HepG2 (cell line): ENCODE results near the gene BTF3L4. TPM values are rescaled to one million over a fixed set of nuclear protein-coding genes. Genes with fewer than 3 reads are reported as not detected.
A peak's percentile ranks its signal among the peaks of the same experiment; 100 is the strongest.

Experiments used
- ATAC-seq: fragments of 200-7000 bp; cut with Tn5 transposase; 3 replicates; pipeline ENCODE4 v1.9.1; 2020; ENCODE audit warnings: mild to moderate bottlenecking, moderate library complexity
- BruUV-seq: library from RNA; stranded (reverse); fragments of 400-500 nt; replicated peaks from 2 replicates; lab custom pipeline; 2021; lab: Mats Ljungman, UMichigan
- CTCF ChIA-PET: fragments of 300-600 bp; formaldehyde crosslinking; extraction: SDS; loops from one replicate; lab custom pipeline; 2021; ENCODE audit warnings: low total read pairs, inconsistent platforms, low intra/inter-chr PET ratio; lab: Yijun Ruan, JAX
- POLR2A ChIA-PET: fragments of 350-600 bp; sonication (Branson Sonifier 250); formaldehyde crosslinking; loops from one replicate; lab custom pipeline; 2020; ENCODE audit warnings: antibody characterized with exemption, inconsistent platforms; lab: Yijun Ruan, JAX
- DNase-seq: peaks from one replicate; pipeline ENCODE4 v3.0.0-alpha.2; 2015; ENCODE audit warnings: low spot score
- FAIRE-seq: peaks from 3 replicates; lab custom pipeline; 2011; peaks lifted over from hg19 to GRCh38; lab: Jason Lieb, UNC
- H2AFZ ChIP-seq: one replicate; pipeline ENCODE4 v1.6.1; 2011; ENCODE audit warnings: low read length, inconsistent platforms
- H3K27ac ChIP-seq: fragments of 300-600 bp; 3 replicates; pipeline ENCODE4 v1.8.0; 2011; ENCODE audit warnings: mixed run types, mild to moderate bottlenecking, mixed read lengths, low read length, inconsistent platforms; ENCODE audit not compliant: insufficient read depth; ENCODE audit errors: extremely low read length
- H3K27me3 ChIP-seq, 2 experiments: fragments of 200-600 bp in 1 of 2; 2 replicates in 1 of 2; 3 replicates in 1 of 2; pipeline versions ENCODE4 v1.6.0 to v1.8.0; 2011; ENCODE audit warnings: low read length in 2 of 2, mild to moderate bottlenecking in 2 of 2, moderate library complexity in 2 of 2, inconsistent platforms in 1 of 2; ENCODE audit not compliant: insufficient read depth in 2 of 2, control insufficient read depth in 1 of 2
- H3K36me3 ChIP-seq, 2 experiments: fragments of 200-600 bp in 1 of 2; replicated peaks in 1 of 2; 2 replicates in 1 of 2; 3 replicates in 1 of 2; pipeline versions ENCODE4 v1.5.1 to v1.8.0; 2011; ENCODE audit warnings: low read length in 2 of 2, inconsistent platforms in 1 of 2; ENCODE audit not compliant: insufficient read depth in 2 of 2, control insufficient read depth in 1 of 2
- H3K4me1 ChIP-seq: 2 replicates; pipeline ENCODE4 v1.5.1; 2012; ENCODE audit warnings: low read length, inconsistent platforms; ENCODE audit not compliant: insufficient read depth
- H3K4me2 ChIP-seq: 2 replicates; pipeline ENCODE4 v1.6.0; 2011; ENCODE audit warnings: low read depth, low read length, inconsistent platforms
- H3K4me3 ChIP-seq, 3 experiments: fragments of 200-600 bp in 1 of 3; sonication (generic), shearing (Covaris generic) in 1 of 3; replicated peaks in 1 of 3; 2 replicates each; pipeline ENCODE4 v1.5.1; 2011 to 2016; ENCODE audit warnings: low read length in 3 of 3, inconsistent platforms in 2 of 3, low read depth in 2 of 3, mild to moderate bottlenecking in 2 of 3, control low read depth in 1 of 3, mixed read lengths in 1 of 3; ENCODE audit not compliant: insufficient read depth in 1 of 3
- H3K79me2 ChIP-seq: one replicate; pipeline ENCODE4 v1.6.1; 2011; ENCODE audit warnings: low read length, inconsistent platforms; ENCODE audit not compliant: insufficient read depth
- H3K9ac ChIP-seq: 2 replicates; pipeline ENCODE4 v1.6.0; 2011; ENCODE audit warnings: mild to moderate bottlenecking, low read depth, low read length, inconsistent platforms; ENCODE audit not compliant: insufficient read depth
- H3K9me3 ChIP-seq: 2 replicates; pipeline ENCODE4 v1.5.1; 2012; ENCODE audit warnings: mild to moderate bottlenecking, low read length
- H4K20me1 ChIP-seq: 2 replicates; pipeline ENCODE4 v1.6.0; 2011; ENCODE audit warnings: inconsistent platforms, mild to moderate bottlenecking, low read length, moderate library complexity; ENCODE audit not compliant: insufficient read depth
- ARID2 ChIP-seq: sonication (generic); formaldehyde crosslinking; IDR thresholded peaks from 2 replicates; pipeline ENCODE4 v1.8.1; 2022; ENCODE audit warnings: mild to moderate bottlenecking, missing genetic modification reagents, borderline replicate concordance
- CENPT ChIP-seq: sonication (generic); formaldehyde crosslinking; IDR thresholded peaks from 2 replicates; pipeline ENCODE4 v1.8.0; 2022; ENCODE audit warnings: low read depth, mild to moderate bottlenecking, moderate library complexity, missing genetic modification reagents
- CERS6 ChIP-seq: sonication (generic); formaldehyde crosslinking; IDR thresholded peaks from 2 replicates; pipeline ENCODE4 v1.5.0; 2020; ENCODE audit warnings: missing genetic modification reagents
- CHD4 ChIP-seq: fragments of 200-600 bp; sonication (generic); IDR thresholded peaks from 2 replicates; pipeline ENCODE4 v1.7.0; 2017; ENCODE audit warnings: mild to moderate bottlenecking, low read length, borderline replicate concordance
- NFIC ChIP-seq: IDR thresholded peaks from 2 replicates; pipeline ENCODE4 v1.6.1; 2012; ENCODE audit warnings: mild to moderate bottlenecking, low read length, inconsistent platforms
- REPIN1 ChIP-seq: sonication (generic); formaldehyde crosslinking; IDR thresholded peaks from 2 replicates; pipeline ENCODE4 v1.8.0; 2022; ENCODE audit warnings: missing genetic modification reagents, low read depth, mild to moderate bottlenecking, borderline replicate concordance
- SUZ12 ChIP-seq: fragments of 150-350 bp; IDR thresholded peaks from 2 replicates; pipeline ENCODE4 v1.6.1; 2014; ENCODE audit warnings: low read depth, low read length
- TBL1XR1 ChIP-seq: fragments of 150-350 bp; IDR thresholded peaks from 2 replicates; pipeline ENCODE4 v1.6.1; 2014; ENCODE audit warnings: borderline replicate concordance, low read length; ENCODE audit not compliant: partially characterized antibody
- ZBTB20 ChIP-seq: sonication (generic); formaldehyde crosslinking; IDR thresholded peaks from 2 replicates; pipeline ENCODE4 v1.8.1; 2023; ENCODE audit warnings: missing genetic modification reagents, low read depth, mild to moderate bottlenecking, borderline replicate concordance
- ZNF138 ChIP-seq: sonication (generic); formaldehyde crosslinking; IDR thresholded peaks from 2 replicates; pipeline ENCODE4 v1.5.0; 2020; ENCODE audit warnings: mild to moderate bottlenecking, low read depth, missing genetic modification reagents
- ZNF256 ChIP-seq: sonication (generic); formaldehyde crosslinking; conservative IDR thresholded peaks from 2 replicates; pipeline ENCODE4 v1.4.0; 2020; ENCODE audit warnings: missing genetic modification reagents
- ZNF264 ChIP-seq: sonication (generic); formaldehyde crosslinking; IDR thresholded peaks from 2 replicates; pipeline ENCODE4 v1.4.0; 2020; ENCODE audit warnings: missing genetic modification reagents
- ZNF333 ChIP-seq: sonication (generic); formaldehyde crosslinking; IDR thresholded peaks from 2 replicates; pipeline ENCODE4 v1.4.0; 2020; ENCODE audit warnings: mild to moderate bottlenecking, missing genetic modification reagents, borderline replicate concordance
- ZNF558 ChIP-seq: sonication (generic); formaldehyde crosslinking; IDR thresholded peaks from 2 replicates; pipeline ENCODE4 v1.9.0; 2022; ENCODE audit warnings: mild to moderate bottlenecking, missing genetic modification reagents, borderline replicate concordance
- ZNF747 ChIP-seq: sonication (generic); formaldehyde crosslinking; IDR thresholded peaks from 2 replicates; pipeline ENCODE4 v1.8.1; 2023; ENCODE audit warnings: missing genetic modification reagents, mild to moderate bottlenecking, borderline replicate concordance
- ZNF790 ChIP-seq: sonication (generic); formaldehyde crosslinking; IDR thresholded peaks from 2 replicates; pipeline ENCODE4 v1.8.0; 2022; ENCODE audit warnings: missing genetic modification reagents, mild to moderate bottlenecking, borderline replicate concordance
- WGBS: methylation state at CpG from one replicate; pipeline ENCODE4 v1.1.6; 2017; ENCODE audit warnings: low lambda C conversion rate; 5-methylcytosine and 5-hydroxymethylcytosine counted together
- in situ Hi-C: cut with HindIII; loops from 2 replicates; pipeline ENCODE4 v1.10.0; 2017; ENCODE audit warnings: low pct_unique_long_range_greater_than_20kb; ENCODE audit not compliant: extremely low pct_ligation_motif_present
- intact Hi-C: fragments of 100-400 bp; cut with micrococcal nuclease; formaldehyde crosslinking; loops from one replicate; pipeline ENCODE4 v1.10.0; 2022; ENCODE audit not compliant: unreplicated experiment
- polyA plus RNA-seq, 8 experiments: library from polyadenylated mRNA; depleted of rRNA in 3 of 8; stranded (reverse) in 7 of 8; unstranded in 1 of 8; fragments of >200 nt; fragmentation: Illumina TruSeq in 4 of 8; extraction: Trizol in 4 of 8; gene quantifications; 2 replicates each; pipeline versions ENCODE4 v1.2.1 to v1.2.3, GENCODE V29; 2011 to 2016; ENCODE audit warnings: low read depth in 4 of 8, missing spikeins in 1 of 8, mixed read lengths in 1 of 8; ENCODE audit not compliant: insufficient read depth in 1 of 8
- total RNA-seq, 5 experiments: library from RNA; depleted of rRNA; stranded (reverse); fragments of >200 nt; fragmentation: Illumina TruSeq; extraction: Trizol; gene quantifications; 2 replicates each; pipeline ENCODE4 v1.2.3, GENCODE V29; 2016; ENCODE audit warnings: low read depth in 1 of 5
- TF ChIP-seq, protein P1 (sequence below): sonication (generic); formaldehyde crosslinking; IDR thresholded peaks from 2 replicates; pipeline ENCODE4 v1.8.1; 2023; ENCODE audit warnings: mild to moderate bottlenecking, inconsistent platforms, moderate library complexity, missing genetic modification reagents, borderline replicate concordance
- TF ChIP-seq, protein P2 (sequence below): sonication (generic); formaldehyde crosslinking; conservative IDR thresholded peaks from 2 replicates; pipeline ENCODE4 v1.4.0; 2020; ENCODE audit warnings: missing genetic modification reagents
- TF ChIP-seq, protein P3 (sequence below): sonication (generic); formaldehyde crosslinking; IDR thresholded peaks from 2 replicates; pipeline ENCODE4 v1.5.1; 2020; ENCODE audit warnings: mild to moderate bottlenecking, missing genetic modification reagents

BTF3L4 gene
- total and polyA plus RNA-seq, 2 of the 13 experiments (the other 11 are each of a cell fraction or from before 2014, with no cell fraction given) = 59.0 to 74.3 TPM

GRCh38 chr1:52055866-52056162, 281 bp upstream of the BTF3L4 start:
- Histone ChIP-seq H3K27ac (peak overlapping the region; percentile 91), H2AFZ (no peak overlapping the region), H3K79me2 (peaks cover 73% of the 10 kb centered on the region), H3K9ac (peak overlapping the region; percentile 88), H3K4me1 (peaks cover 51% of the 10 kb centered on the region), H3K9me3 (no peaks in the 10 kb centered on the region), H3K36me3 (peaks cover 5 to 12% of the 10 kb centered on the region in 2 experiments), H3K4me3 (peak overlapping the region; percentile 85 to 89 (median 87)), H3K27me3 (no peaks in the 10 kb centered on the region; a peak in 1 of 5 replicates), H3K4me2 (peak overlapping the region; percentile 81), H4K20me1 (peaks cover 26% of the 10 kb centered on the region)
- POLR2A ChIA-PET = interaction anchor here (1.0 to 5.3 kb wide), 19 partner anchors 8 to 347 kb away, joined by 3 to 80 read pairs (median 4); partner anchors contain the start of genes CC2D1B and KTI12
- no peak for ATAC-seq
- intact Hi-C loops = loop anchor here (1.0 to 2.0 kb wide), 2 partner anchors 27 to 42 kb away; no protein-coding TSS in a partner anchor
- WGBS = 1% methylated on average over 12 of the region's 12 CpGs
- in situ Hi-C loops = no loop called here
- FAIRE-seq = no peak
- CTCF ChIA-PET = no interaction called here
- no TSS peak for BruUV-seq
- DNase-seq = no peak
- TF ChIP-seq ZNF790 (CRISPR knock-in tag) (0 out of 2 replicates have a peak, but pooled peaks have one; percentile 3), ZBTB20 (CRISPR knock-in tag) (no peak), ZNF138 (CRISPR knock-in tag) (0 out of 2 replicates have a peak, but pooled peaks have one; percentile 4), ARID2 (CRISPR knock-in tag) (no peak), TBL1XR1 (no peak), SUZ12 (peak; percentile 33; the same call in 1 of the 2 replicates), REPIN1 (CRISPR knock-in tag) (no peak; the same call in 1 of the 2 replicates), CHD4 (peak; percentile 17; the same call in 1 of the 2 replicates), ZNF256 (CRISPR knock-in tag) (no peak), CERS6 (CRISPR knock-in tag) (no peak), NFIC (no peak; the same call in 1 of the 2 replicates), CENPT (CRISPR knock-in tag) (no peak), ZNF264 (CRISPR knock-in tag) (no peak), ZNF558 (CRISPR knock-in tag) (no peak), ZNF747 (no peak), ZNF333 (CRISPR knock-in tag) (no peak)
- TF ChIP-seq, protein P1, sequence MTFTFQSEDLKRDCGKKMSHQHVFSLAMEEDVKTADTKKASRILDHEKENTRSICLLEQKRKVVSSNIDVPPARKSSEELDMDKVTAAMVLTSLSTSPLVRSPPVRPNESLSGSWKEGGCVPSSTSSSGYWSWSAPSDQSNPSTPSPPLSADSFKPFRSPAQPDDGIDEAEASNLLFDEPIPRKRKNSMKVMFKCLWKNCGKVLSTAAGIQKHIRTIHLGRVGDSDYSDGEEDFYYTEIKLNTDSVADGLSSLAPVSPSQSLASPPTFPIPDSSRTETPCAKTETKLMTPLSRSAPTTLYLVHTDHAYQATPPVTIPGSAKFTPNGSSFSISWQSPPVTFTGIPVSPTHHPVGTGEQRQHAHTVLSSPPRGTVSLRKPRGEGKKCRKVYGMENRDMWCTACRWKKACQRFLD (CRISPR knock-in tag) = no peak
- TF ChIP-seq, protein P2, sequence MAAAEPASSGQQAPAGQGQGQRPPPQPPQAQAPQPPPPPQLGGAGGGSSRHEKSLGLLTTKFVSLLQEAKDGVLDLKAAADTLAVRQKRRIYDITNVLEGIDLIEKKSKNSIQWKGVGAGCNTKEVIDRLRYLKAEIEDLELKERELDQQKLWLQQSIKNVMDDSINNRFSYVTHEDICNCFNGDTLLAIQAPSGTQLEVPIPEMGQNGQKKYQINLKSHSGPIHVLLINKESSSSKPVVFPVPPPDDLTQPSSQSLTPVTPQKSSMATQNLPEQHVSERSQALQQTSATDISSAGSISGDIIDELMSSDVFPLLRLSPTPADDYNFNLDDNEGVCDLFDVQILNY (CRISPR knock-in tag) = no peak
- TF ChIP-seq, protein P3, sequence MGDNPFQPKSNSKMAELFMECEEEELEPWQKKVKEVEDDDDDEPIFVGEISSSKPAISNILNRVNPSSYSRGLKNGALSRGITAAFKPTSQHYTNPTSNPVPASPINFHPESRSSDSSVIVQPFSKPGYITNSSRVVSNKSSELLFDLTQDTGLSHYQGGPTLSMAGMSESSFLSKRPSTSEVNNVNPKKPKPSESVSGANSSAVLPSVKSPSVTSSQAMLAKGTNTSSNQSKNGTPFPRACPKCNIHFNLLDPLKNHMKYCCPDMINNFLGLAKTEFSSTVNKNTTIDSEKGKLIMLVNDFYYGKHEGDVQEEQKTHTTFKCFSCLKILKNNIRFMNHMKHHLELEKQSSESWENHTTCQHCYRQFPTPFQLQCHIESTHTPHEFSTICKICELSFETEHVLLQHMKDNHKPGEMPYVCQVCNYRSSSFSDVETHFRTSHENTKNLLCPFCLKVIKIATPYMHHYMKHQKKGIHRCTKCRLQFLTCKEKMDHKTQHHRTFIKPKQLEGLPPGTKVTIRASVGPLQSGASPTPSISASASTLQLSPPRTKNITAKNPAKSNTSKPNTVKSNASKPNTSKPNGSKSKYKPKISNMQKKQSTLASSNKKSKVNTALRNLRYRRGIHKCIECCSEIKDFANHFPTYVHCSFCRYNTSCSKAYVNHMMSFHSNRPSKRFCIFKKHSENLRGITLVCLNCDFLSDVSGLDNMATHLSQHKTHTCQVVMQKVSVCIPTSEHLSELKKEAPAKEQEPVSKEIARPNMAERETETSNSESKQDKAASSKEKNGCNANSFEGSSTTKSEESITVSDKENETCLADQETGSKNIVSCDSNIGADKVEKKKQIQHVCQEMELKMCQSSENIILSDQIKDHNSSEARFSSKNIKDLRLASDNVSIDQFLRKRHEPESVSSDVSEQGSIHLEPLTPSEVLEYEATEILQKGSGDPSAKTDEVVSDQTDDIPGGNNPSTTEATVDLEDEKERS = no peak
